Measurements from ENCODE around the gene DHH. TPM values are rescaled to one million over a fixed set of nuclear protein-coding genes. Genes with fewer than 3 reads are reported as not detected.
A peak's percentile ranks its signal among the peaks of the same experiment; 100 is the strongest.

DHH gene
- total and polyA plus RNA-seq, 9 of the 15 experiments (the other 6 are each of a cell fraction or from before 2014, with no cell fraction given), result 0.07 to 2.6 (median 0.54) TPM

DNA sequence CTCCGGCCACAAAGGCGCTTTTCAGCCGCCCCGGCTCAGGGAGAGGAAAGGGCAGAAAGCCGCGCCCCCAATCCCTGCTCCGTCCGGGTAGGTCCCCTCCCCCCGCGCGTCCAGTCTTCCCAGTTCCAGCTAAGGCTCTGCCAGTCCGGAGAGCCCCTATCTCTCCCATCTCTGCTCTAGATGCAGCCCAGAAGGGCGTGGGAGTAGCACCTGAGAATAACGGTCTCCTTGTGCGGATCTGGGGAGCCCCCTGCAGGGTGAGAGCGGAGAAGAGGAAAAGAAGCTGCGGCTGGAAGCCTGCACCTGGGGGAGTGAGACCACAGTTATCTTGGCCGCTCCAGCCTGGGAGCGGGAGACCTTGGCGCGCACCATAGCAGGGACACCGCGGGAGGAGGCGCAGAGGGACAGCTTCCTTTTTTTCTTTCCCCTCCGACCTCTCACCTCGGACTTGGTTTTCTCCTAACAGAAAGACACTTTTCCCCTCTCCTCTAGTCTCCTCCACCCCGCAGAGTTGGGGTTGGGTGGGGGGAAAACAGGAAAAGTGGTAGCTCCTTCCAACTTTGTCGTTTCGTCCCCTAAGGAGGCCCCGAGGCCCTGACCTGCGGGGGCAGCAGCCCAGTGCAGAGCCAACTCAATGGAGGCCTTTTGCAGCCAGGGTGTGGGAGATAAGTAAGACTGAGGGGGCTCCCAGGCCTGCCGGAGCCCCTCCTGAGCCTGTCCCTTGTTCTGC is 2.4 kb downstream of the DHH start (continued):
- peak; percentile 87 for TF ChIP-seq SMARCC2 (IDR thresholded peaks at IDR 0.05; ENCODE audit: low read depth)
- TF ChIP-seq ZNF507 (tag; conservative IDR thresholded peaks at IDR 0.05), result no peak
- peak; percentile 81; the same call in 1 of the 2 replicates for TF ChIP-seq TCF7 (IDR thresholded peaks at IDR 0.05; ENCODE audit: borderline replicate concordance)
- TF ChIP-seq, protein P1, sequence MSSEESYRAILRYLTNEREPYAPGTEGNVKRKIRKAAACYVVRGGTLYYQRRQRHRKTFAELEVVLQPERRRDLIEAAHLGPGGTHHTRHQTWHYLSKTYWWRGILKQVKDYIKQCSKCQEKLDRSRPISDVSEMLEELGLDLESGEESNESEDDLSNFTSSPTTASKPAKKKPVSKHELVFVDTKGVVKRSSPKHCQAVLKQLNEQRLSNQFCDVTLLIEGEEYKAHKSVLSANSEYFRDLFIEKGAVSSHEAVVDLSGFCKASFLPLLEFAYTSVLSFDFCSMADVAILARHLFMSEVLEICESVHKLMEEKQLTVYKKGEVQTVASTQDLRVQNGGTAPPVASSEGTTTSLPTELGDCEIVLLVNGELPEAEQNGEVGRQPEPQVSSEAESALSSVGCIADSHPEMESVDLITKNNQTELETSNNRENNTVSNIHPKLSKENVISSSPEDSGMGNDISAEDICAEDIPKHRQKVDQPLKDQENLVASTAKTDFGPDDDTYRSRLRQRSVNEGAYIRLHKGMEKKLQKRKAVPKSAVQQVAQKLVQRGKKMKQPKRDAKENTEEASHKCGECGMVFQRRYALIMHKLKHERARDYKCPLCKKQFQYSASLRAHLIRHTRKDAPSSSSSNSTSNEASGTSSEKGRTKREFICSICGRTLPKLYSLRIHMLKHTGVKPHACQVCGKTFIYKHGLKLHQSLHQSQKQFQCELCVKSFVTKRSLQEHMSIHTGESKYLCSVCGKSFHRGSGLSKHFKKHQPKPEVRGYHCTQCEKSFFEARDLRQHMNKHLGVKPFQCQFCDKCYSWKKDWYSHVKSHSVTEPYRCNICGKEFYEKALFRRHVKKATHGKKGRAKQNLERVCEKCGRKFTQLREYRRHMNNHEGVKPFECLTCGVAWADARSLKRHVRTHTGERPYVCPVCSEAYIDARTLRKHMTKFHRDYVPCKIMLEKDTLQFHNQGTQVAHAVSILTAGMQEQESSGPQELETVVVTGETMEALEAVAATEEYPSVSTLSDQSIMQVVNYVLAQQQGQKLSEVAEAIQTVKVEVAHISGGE (CRISPR knock-in tag; IDR thresholded peaks at IDR 0.05), result peak in 1 of 3 experiments; percentile 92; a peak in 2 of 6 replicates
- no peak for TF ChIP-seq BRCA1 (IDR thresholded peaks at IDR 0.05)
- TF ChIP-seq BRCA1 (CRISPR knock-in tag; IDR thresholded peaks at IDR 0.05), result no peak
- no peak for TF ChIP-seq STAT5B (CRISPR knock-in tag; IDR thresholded peaks at IDR 0.05)
- TF ChIP-seq, protein P2, sequence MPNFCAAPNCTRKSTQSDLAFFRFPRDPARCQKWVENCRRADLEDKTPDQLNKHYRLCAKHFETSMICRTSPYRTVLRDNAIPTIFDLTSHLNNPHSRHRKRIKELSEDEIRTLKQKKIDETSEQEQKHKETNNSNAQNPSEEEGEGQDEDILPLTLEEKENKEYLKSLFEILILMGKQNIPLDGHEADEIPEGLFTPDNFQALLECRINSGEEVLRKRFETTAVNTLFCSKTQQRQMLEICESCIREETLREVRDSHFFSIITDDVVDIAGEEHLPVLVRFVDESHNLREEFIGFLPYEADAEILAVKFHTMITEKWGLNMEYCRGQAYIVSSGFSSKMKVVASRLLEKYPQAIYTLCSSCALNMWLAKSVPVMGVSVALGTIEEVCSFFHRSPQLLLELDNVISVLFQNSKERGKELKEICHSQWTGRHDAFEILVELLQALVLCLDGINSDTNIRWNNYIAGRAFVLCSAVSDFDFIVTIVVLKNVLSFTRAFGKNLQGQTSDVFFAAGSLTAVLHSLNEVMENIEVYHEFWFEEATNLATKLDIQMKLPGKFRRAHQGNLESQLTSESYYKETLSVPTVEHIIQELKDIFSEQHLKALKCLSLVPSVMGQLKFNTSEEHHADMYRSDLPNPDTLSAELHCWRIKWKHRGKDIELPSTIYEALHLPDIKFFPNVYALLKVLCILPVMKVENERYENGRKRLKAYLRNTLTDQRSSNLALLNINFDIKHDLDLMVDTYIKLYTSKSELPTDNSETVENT (CRISPR knock-in tag; IDR thresholded peaks at IDR 0.05), result peak; percentile 86
- TF ChIP-seq ELF1 (tag; IDR thresholded peaks at IDR 0.05), result no peak
- TF ChIP-seq TAF1 (IDR thresholded peaks at IDR 0.05; ENCODE audit: control insufficient read depth, extremely low read depth, insufficient read depth, low read length, severe bottlenecking), result peak; percentile 61
- TF ChIP-seq, protein P3, sequence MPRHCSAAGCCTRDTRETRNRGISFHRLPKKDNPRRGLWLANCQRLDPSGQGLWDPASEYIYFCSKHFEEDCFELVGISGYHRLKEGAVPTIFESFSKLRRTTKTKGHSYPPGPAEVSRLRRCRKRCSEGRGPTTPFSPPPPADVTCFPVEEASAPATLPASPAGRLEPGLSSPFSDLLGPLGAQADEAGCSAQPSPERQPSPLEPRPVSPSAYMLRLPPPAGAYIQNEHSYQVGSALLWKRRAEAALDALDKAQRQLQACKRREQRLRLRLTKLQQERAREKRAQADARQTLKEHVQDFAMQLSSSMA (CRISPR knock-in tag; IDR thresholded peaks at IDR 0.05), result no peak
- no peak for TF ChIP-seq PCBP1 (IDR thresholded peaks at IDR 0.05; ENCODE audit: low read depth, low read length, poor library complexity, severe bottlenecking)
- no peak for TF ChIP-seq EZH2 (IDR thresholded peaks at IDR 0.05; ENCODE audit: borderline replicate concordance, low read depth, low read length)
- no peak for TF ChIP-seq ZNF785 (CRISPR knock-in tag; IDR thresholded peaks at IDR 0.05)
- no peak for TF ChIP-seq ZNF143 (CRISPR knock-in tag; IDR thresholded peaks at IDR 0.05)
- peak; percentile 60 for TF ChIP-seq CHD1 (IDR thresholded peaks at IDR 0.05; ENCODE audit: low read length)
- TF ChIP-seq, protein P4, sequence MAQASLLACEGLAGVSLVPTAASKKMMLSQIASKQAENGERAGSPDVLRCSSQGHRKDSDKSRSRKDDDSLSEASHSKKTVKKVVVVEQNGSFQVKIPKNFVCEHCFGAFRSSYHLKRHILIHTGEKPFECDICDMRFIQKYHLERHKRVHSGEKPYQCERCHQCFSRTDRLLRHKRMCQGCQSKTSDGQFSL (CRISPR knock-in tag; IDR thresholded peaks at IDR 0.05), result no peak
- TF ChIP-seq, protein P4 (tag; IDR thresholded peaks at IDR 0.05), result no peak
- peak in 1 of 2 experiments; percentile 55; a peak in 1 of 4 replicates for TF ChIP-seq FOXA3 (CRISPR knock-in tag; conservative IDR thresholded peaks at IDR 0.05 in 1 of 2, IDR thresholded peaks at IDR 0.05 in 1 of 2)
- TF ChIP-seq ZNF764 (CRISPR knock-in tag; IDR thresholded peaks at IDR 0.05; ENCODE audit: low read depth), result no peak
